ENCODE data around the gene RIN1.
A peak's percentile ranks its signal among the peaks of the same experiment; 100 is the strongest.
"Not testable (repeated sequence)": the region's sequence is repeated elsewhere in the genome, so short reads cannot be mapped to it uniquely, and the experiment has no call there.

Gene RIN1

GRCh38 chr11:66360406-66361073 lies 24.3 kb upstream of the RIN1 start:
- DNase-seq = no peak

DNA sequence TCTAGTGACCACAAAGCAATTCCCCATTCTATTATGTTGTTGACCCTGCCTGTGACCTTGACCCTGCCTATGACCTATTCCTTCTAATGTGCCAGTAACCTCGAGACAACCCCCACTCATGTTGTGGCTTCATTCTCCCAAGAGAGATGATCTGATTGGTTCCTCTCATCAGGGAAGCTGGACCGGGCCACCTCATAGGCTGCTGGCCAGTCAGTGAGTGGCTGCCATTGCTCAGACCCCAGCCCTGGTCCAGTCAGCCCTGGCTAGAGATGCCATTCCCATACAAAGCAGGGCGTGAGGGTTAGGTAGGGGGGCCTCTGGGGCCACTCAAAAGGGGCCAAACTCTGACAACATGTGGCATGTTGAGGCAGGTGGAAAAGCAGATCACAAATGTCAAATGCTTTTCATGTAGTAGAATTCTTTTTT lies 23.4 kb upstream of the RIN1 start:
- DNase-seq = no peak

GRCh38 chr11:66350560-66351235 lies 14.5 kb upstream of the RIN1 start:
- DNase-seq = not testable (repeated sequence)

- DNase-seq = no peak
These were observed 12.8 kb upstream of the RIN1 start for GRCh38 chr11:66349084-66349386.

DNA sequence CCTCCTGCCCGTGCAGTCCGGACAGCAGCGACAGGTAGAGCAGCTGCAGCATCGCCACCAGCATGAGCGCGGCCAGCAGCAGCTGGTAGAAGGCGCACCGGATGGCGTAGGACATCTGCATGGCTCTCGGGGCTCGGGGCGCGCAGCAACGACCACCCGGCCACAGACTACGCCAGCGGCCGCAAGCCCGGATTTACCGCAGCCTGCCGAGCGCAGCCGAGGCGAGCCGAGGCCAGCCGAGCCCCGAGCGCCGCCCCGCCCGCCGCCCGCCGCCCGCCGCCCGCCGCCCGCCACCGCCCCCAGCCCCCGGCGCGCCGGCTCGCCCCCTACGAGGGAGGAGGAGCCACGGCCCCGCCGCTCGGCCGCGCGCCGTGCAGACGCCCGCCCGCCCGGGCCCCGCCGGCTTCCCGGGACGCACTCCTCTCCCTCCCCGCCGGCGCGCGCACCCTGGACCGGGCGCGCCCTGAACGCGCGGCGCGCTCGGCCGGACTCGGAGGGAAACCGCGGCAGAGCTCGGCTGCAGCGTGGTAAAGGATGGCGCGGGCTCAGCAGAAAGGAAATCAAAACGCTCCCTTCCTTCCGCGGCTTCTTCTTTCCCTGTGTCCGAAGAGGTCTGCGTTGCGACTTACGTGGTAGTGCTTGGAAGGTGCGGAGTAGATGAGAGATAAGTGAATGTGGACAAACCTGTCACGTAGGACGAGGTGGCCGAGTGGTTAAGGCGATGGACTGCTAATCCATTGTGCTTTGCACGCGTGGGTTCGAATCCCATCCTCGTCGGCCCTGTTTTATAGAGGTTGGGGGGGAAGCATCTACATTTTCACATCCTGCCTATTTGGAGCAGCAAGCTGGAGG lies 11.4 kb upstream of the RIN1 start, which contains the start of gene B4GAT1:
Gene B4GAT1, minus strand, starts transcription at position 205 of the 852 bp plus-strand sequence. Its CDS starts 84 bp downstream, at position 121.
- peak; percentile 93 for DNase-seq

DNA sequence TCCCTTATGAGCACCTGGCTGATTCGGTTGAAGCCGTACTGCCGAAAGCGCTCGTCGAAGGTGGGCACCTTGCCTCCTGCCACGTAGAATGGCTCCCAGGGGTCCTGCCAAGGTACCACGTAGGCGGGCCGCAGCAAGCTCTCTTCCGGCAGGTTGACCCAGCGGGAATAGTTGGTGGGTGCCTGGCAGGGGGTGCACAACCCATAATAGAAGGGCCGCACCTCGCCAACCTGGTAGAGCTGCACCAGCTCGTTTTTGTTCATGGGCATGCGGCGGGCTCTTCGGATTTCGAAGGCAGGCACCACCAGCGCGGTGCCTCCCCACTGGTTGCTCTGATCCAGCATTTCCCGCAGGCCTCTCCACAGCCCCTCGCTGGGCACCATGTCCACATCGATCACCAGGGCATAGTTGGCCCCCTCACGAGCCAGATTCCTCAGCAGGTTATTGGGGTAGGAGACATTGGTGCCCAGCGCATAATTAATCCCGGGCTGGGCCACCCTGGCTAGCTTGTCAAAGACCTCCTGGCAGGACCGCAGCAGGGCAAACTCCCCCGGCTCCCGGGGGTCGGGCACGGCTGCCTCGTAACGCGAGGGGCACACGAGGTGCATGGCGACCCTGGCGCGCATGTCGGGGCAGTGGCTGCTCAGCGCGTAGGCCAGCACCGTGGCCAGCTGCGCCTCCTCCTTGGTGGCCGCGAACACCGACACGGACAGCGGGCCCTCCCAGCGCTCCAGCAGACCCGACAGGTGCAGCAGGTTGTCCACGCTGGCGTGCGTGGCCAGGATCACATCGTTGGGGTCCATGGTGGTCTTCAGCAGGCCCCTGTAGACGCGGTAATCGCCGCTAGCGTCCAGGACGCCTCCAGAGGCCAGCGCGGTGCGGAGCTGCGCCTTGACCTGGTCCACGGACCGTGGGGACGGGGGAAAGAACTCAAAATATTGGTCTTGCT lies 10.5 kb upstream of the RIN1 start:
- DNase-seq = no peak

DNA sequence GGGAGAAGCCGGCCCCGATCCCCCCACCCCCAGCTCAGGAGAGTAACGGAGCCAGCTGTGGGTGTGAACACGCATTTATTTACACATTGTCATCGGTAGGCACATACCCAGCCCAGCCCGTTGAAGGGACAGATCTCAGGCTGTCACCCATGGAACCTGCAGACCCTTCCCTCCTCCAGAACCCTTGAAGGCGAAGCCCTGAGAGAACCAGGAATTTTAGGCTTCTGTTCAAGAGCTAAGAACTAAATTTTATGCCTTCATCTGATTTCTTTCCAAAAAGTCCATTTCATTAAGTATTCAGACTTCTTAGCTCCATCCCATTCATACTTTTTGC lies 9.0 kb upstream of the RIN1 start:
- no peak for DNase-seq

GRCh38 chr11:66344550-66345315 lies 8.5 kb upstream of the RIN1 start, which contains the start of gene BRMS1:
Gene BRMS1, minus strand, starts transcription at chr11:66345104. Its CDS starts 2,870 bp downstream, at chr11:66342234.
- DNase-seq = peak; percentile 86

DNA sequence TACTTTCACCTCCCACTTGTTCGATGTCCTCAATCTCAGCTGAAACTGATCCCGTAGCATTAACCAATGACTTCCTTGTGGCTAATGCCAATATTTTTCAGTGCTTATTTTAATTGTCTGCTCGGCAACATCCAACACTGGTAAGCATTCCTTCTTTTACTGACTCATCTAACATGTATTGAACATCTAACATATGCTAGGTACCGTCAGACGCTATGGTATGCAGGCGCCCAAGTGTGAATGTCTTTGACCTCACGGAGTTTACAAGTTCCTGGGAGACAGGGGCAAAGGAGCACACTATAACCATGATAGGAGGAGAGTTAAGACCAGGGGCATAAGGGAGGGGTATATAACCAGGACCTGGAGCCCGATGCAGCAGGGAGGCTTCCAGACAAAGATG lies 6.9 kb upstream of the RIN1 start:
- no peak for DNase-seq

DNA sequence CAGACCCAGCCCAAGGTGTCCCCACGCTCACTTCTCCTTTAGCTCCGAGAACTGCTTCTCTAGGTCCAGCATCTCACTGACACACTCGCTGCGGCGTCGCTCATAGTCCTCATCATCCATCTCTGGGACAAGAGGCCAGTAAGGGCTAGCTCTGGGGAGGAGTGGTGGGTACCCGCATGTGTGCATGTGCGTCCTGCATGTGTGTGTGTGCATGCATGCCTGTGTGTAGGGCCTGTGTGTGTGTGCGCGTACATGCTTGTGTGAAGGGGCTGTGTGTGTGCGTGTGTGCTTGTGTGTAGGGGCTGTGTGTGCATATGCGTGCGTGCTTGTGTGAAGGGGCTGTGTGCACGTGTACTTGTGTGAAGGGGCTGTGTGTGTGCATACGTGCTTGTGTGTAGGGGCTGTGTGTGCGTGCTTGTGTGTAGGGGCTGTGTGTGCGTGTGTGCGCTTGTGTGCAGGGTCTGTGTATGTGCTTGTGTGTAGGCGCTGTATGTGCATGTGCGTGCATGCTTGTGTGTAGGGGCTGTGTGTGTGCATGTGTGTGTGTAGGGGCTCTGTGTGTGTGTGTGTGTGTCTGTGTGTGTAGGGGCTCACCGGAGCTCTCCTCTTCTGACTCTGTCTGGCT lies 5.4 kb upstream of the RIN1 start:
- no peak for DNase-seq

DNA sequence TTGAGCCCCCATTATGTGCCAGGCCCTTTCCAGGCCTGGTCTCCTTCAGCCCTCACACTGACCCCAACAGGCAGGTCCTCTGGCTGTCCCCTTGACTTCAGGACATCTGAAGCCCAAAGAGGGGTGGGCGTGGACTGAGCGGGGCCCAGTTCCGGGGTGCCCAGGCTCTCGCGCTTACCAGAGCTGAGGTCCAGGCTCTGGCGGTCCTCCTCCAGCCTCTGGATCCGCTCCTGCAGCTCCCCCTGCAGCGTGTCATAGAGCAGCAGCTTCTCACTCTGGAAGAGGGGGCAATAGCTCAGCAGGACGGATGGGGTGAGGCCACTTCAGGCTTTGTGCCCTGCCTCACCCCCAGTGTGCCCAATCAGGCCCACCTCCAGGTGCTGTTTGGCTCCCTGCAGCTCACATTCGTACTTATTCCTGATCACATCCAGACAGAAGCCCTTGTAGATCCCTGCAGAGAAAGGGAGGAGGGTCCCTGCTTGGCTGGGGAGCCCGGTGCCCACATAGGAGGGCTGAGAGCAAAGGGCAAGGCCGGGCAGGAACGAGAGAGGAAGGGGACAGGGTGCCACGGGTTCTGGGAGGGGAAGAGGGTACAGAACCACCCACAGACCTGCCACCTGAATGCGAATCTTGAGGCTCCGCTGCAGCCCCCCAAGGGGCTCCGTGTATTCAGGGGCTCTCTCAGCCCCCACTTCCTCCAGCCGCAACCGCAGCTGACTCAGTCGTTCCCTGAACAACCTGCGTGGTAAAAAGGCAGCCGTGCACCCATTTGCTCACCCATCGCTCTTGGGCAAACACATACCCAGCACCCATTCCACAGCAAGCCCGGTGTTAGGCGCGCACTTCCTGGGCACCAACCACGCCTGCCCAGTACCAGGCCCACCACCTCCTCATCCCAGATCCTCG lies 4.6 kb upstream of the RIN1 start:
- DNase-seq = no peak

DNA sequence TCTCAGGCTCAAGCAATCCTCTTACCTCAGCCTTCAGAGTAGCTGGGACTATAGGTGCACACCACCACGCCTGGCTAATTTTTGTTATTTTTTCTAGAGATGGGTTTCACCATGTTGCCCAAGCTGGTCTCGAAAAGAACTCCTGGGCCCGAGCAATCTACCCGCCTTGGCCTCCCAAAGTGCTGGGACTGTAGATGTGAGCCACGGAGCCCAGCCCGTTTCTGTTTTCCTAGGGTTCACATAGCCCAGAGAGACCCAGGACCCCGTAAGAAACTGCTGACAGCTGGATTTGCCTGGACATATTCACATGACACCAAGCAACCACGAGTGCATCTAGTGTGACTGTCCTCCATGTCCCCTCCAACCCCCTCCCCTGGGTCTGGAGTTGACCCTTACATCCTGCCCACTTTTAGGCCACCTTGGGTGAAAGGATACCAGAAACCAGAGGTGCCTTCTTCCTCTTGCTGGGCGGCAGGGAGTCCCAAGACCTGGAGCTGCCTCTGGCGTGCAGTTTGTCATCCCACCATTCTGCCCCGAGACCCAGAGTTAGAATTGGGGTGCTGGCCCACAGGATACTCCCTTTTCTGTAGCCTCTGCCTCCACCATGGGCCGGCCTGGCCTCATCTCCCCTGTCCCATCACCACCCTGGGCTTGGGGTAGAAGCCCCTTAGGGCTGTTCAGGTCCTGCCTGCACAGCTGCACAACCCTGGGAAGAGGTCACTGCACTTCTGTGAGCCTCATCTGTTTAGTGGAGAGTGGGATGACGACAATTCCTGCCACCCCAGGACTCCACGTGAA lies 3.7 kb upstream of the RIN1 start:
- DNase-seq = no peak

GRCh38 chr11:66339162-66339675 lies 3.0 kb upstream of the RIN1 start:
- DNase-seq = no peak

DNA sequence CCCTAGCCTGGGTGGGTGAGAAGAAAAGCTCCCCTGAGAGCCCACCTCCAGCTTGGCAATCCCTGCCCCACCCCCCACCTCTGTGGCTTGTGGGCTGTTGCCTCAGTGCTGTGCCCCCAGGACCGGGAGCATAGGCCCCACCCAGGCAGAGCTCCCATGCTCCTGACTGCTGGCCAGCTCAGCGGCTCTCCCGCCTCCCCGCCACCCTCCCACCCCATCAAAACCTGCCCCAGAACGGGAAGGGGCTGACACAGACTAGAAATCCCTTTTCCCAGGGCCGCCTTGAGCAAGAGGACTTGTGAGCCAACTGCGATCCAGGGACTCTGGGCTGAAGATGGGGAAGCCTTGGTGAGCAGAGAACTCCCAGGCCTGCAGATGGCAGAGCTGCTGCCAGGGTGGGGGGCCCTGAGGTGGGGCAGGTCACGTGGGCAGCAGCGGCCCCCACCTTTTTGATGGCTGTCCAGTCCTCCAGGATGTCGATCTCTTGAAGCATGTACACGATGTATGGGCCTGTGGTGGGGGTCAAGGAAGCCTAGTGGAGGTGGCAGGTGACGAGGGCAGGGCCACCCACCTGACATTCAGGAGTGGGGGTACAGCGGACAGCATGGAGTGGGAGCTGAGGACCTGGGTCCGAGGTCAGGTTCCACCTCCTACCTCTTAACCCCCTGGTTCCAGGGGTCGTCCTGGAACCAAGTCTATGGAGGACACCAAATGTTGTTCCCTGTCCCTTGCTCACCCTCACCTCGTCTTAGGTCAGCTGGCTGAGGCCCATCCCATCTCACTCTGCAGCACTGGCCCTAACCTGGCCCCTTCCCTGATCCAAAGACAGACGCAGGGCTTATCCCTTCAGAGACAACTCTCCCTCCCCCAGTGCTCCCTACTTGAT lies 2.3 kb upstream of the RIN1 start:
- DNase-seq = no peak

- no peak for DNase-seq
These were observed 1.1 kb upstream of the RIN1 start for GRCh38 chr11:66337103-66337899.

- no peak for DNase-seq
These were observed 552 bp downstream of the RIN1 start for GRCh38 chr11:66335531-66336233.
